Measurements from ENCODE around the gene MED13L.

The MED13L gene

DNA sequence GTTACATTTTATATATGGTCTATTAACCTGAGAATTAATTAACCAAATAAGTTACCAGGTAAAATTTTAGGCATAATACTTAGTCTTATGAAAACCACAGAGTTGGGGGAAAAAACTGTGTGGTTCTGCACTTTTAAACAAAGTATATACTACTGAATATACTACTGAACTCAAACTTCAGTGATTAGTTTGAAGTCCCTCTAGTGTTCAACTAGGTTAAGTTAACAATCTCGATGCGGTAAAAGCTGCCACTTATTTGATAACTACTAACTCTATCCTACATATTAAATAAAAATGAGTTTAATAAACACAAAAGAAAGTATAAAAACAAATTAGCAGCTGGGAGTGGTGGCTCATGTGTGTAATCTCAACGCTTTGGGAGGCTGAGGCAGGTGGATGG is 56.7 kb downstream of the MED13L start:
- no peak for DNase-seq (ENCODE audit: low spot score)
- TF ChIP-seq, protein P1, sequence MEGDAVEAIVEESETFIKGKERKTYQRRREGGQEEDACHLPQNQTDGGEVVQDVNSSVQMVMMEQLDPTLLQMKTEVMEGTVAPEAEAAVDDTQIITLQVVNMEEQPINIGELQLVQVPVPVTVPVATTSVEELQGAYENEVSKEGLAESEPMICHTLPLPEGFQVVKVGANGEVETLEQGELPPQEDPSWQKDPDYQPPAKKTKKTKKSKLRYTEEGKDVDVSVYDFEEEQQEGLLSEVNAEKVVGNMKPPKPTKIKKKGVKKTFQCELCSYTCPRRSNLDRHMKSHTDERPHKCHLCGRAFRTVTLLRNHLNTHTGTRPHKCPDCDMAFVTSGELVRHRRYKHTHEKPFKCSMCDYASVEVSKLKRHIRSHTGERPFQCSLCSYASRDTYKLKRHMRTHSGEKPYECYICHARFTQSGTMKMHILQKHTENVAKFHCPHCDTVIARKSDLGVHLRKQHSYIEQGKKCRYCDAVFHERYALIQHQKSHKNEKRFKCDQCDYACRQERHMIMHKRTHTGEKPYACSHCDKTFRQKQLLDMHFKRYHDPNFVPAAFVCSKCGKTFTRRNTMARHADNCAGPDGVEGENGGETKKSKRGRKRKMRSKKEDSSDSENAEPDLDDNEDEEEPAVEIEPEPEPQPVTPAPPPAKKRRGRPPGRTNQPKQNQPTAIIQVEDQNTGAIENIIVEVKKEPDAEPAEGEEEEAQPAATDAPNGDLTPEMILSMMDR (IDR thresholded peaks at IDR 0.05; ENCODE audit: extremely low read depth, missing control alignments), result no peak

DNA sequence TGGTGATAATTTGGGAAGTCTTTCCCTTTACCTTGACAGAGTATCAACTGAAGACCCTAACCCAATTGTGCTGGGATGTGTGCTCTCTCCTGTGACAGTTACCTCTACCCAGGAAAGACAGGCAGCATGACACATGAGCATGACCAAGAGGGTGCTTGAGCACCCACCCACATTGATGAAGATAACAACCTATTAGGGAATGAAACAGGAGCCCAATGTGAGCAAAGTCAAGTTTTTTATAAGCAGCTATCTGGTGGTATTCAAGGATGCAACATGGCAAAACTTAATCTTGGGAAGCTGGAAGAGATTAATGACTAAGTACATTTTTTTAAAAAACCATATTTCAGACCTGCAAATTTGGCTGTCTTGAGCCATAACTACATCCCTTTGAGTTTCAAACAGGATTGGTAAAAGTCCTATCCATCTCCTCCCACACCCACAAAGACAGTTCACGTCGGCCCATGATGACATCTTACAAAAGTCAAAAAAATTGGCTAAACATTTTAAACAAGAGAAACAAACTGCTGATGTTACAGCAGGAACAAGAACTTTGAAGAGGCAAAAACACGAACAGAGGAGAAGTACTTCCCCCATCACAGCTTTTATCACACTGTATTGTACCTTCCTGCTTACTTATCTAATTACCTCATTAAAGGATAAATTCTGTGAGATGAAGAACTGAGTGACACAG is 60.3 kb downstream of the MED13L start:
- DNase-seq (ENCODE audit: low spot score), result no peak

DNA sequence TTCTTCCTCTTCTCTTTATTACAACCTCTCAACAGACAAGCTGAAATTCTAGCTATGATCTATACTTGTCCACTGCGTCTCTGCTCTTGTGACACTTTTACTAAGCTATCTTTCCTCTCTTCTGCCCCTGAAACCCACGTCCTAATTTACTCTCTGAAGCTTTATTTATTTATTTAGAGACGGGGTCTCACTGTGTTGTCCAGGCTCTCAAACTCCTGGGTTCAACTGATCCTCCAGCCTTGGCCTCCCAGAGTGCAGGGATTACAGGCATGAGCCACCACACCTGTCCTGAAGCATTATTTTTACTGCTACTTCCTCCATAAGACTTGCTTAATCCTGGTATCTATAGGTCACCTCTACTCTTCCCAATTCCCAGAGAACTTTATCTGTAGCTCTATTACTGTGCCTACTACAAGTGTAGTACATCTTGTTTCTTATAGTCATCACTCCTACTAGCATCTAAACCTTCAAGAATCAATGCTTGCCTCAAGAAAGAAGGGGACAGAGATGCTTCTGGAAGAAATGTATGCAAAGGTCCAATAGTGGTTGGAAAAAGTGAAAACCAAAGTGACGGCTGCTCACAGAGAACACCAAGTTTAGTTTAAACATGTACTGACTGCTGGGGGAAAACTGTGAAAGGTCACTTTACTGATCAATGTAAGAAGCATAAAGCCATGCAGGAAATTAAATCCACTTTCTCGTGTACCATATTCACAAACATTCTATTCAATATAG is 61.3 kb downstream of the MED13L start:
- DNase-seq (ENCODE audit: low spot score), result no peak
- TF ChIP-seq, protein P1 (IDR thresholded peaks at IDR 0.05; ENCODE audit: extremely low read depth, missing control alignments), result no peak

More for the DNA sequence above, 60.3 kb downstream of the MED13L start:
- TF ChIP-seq, protein P1 (IDR thresholded peaks at IDR 0.05; ENCODE audit: extremely low read depth, missing control alignments), result no peak

DNA sequence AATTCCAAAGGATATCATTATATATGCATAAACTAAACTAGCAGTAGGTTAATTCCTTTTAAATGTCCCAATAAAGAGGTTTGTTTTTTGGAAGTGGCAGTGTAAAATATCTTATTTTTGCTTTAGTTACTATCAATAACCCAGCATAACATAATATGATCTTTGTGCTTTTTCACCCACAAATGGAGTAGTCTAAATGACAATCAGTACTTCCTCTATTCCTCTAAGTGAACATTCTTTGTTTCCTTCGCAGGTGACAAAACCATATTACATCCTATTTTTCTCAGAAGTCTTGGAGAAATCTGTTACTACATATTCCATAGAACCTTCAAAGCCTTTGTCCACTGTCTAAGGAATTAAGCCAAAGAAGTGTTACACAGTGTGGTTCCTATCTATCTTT is 62.5 kb downstream of the MED13L start:
- TF ChIP-seq, protein P1 (IDR thresholded peaks at IDR 0.05; ENCODE audit: extremely low read depth, missing control alignments), result no peak
- no peak for DNase-seq (ENCODE audit: low spot score)

DNA sequence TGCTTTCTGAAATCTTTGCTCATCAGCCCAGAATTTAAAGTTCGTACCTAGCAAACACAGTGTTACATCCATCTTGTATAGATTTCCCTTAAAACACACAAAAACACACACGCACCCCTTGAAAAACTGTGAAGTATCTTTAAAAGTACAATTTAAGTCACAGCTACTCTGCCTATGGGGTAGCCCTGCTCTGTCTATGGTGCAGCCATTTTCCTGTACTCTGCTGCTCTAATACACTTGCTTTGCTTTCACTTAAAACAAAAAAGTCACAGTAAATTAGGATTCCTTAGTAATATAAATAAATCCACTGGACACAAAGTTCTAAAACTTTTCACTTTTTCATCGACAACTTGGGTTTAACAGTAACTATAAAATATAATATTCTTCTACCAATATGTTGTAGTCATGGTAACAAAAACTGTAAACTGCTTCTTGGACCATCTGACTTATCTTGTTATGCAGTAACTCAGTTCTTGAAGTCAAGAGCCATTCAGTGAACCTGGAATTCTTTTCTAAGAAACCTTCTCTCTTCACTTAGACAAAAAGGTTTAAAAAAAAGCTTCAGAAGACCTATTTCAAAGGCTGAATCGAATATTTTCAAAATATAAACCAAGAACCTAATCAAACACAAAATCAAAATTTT is 63.5 kb downstream of the MED13L start:
- TF ChIP-seq, protein P1 (IDR thresholded peaks at IDR 0.05; ENCODE audit: extremely low read depth, missing control alignments), result no peak
- DNase-seq (ENCODE audit: low spot score), result no peak

DNA sequence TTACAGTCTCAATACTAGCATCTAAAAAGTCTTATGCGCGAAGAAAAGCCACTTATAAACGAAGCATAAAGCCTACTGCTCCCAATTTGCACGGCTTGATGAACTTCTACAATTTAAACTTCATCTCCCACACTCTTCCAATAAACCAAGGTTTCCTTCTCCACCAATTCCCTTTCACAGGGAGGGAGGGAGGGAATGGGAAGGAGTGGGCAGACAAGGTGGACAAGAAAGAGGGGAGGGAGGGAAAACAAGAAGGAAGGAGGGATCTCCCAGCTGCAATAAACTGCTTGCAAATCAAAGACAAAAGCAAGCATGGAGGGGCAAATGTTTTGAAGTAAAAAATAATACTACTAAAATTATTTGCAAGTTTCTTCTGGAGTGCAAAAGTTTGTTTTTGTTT is 64.5 kb downstream of the MED13L start:
- no peak for DNase-seq (ENCODE audit: low spot score)
- TF ChIP-seq, protein P1 (IDR thresholded peaks at IDR 0.05; ENCODE audit: extremely low read depth, missing control alignments), result no peak

DNA sequence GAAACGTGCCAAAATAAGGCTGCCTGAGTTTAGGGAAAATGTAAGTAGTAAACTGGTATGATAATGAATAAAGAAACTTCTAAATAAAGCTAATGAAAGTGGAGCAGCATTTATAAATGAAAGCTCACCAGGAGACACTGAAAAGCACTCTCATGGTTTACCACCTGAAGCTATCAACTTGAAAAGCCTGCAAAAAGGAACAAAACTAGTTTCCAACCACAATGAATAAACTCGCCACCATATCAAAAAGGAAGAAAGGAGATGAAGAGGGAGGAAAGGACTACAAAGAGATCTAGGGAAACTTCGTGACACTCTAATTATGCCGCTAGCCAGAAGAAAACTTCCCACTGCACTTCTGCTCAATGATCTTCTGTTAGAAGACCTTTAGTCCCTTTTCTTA is 66.7 kb downstream of the MED13L start:
- TF ChIP-seq, protein P1 (IDR thresholded peaks at IDR 0.05; ENCODE audit: extremely low read depth, missing control alignments), result no peak
- no peak for DNase-seq (ENCODE audit: low spot score)

Data from GM20000 (cell line).